Sigmoid colon (tissue), 4 donors: ENCODE data around the gene DNAJC27.

Source experiments
- CTCF ChIP-seq, 4 experiments: fragments of 450-650 bp in 3 of 4; fragments of 200-600 bp in 1 of 4; IDR thresholded peaks; one replicate each; pipeline ENCODE4 v1.5.1; 2016 to 2019; ENCODE audit warnings: antibody characterized with exemption in 4 of 4, mild to moderate bottlenecking in 3 of 4, moderate library complexity in 2 of 4
- POLR2A ChIP-seq, 2 donors: fragments of 450-650 bp; IDR thresholded peaks; one replicate each; pipeline ENCODE4 v1.6.1; 2016; ENCODE audit warnings: antibody characterized with exemption in 2 of 2, mild to moderate bottlenecking in 2 of 2, moderate library complexity in 2 of 2
- POLR2AphosphoS5 ChIP-seq, 4 donors: sonication (generic); formaldehyde crosslinking; IDR thresholded peaks; one replicate each; pipeline ENCODE4 v1.6.1; 2017; ENCODE audit warnings: antibody characterized with exemption in 4 of 4

- TF ChIP-seq POLR2A (IDR thresholded peaks at IDR 0.05) (no peak), CTCF (IDR thresholded peaks at IDR 0.05) (no peak), POLR2AphosphoS5 (IDR thresholded peaks at IDR 0.05) (no peak)
These were observed 53.3 kb downstream of the DNAJC27 start for GRCh38 chr2:24918326-24919036.
